ENCODE results near the gene SLC28A2. TPM values are rescaled to one million over a fixed set of nuclear protein-coding genes. Genes with fewer than 3 reads are reported as not detected.

Gene SLC28A2
- total RNA-seq, 1 experiment from 2014 or later = 0.20 TPM

DNA sequence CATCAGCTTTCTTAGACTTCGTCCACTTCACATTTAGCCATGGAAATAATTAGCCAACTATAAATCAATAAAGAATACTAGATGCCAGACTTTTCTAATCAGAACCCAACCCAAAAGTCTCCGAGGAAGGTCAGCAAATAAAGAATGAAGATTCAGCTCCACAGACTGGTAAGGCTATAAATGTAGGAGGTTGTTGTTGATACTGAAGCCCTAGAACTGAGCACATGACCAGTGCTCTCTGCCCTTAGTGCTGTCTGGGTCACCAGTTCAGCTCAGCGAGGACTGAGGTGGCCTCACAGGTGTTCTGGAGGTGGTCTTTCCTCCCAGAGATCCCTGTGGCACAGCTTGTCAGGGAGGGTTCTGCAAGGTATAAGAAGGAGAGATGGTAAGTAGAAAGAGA lies 20.9 kb upstream of the SLC28A2 start (continued):
- TF ChIP-seq KAT7 (CRISPR knock-in tag; IDR thresholded peaks at IDR 0.05; ENCODE audit: borderline replicate concordance) (no peak), TP53 (CRISPR knock-in tag; IDR thresholded peaks at IDR 0.05) (no peak), FOXJ3 (CRISPR knock-in tag; IDR thresholded peaks at IDR 0.05; ENCODE audit: borderline replicate concordance) (no peak), NFE2L1 (CRISPR knock-in tag; IDR thresholded peaks at IDR 0.05) (no peak)
- TF ChIP-seq, protein P1, sequence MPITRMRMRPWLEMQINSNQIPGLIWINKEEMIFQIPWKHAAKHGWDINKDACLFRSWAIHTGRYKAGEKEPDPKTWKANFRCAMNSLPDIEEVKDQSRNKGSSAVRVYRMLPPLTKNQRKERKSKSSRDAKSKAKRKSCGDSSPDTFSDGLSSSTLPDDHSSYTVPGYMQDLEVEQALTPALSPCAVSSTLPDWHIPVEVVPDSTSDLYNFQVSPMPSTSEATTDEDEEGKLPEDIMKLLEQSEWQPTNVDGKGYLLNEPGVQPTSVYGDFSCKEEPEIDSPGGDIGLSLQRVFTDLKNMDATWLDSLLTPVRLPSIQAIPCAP (CRISPR knock-in tag; IDR thresholded peaks at IDR 0.05) = no peak

DNA sequence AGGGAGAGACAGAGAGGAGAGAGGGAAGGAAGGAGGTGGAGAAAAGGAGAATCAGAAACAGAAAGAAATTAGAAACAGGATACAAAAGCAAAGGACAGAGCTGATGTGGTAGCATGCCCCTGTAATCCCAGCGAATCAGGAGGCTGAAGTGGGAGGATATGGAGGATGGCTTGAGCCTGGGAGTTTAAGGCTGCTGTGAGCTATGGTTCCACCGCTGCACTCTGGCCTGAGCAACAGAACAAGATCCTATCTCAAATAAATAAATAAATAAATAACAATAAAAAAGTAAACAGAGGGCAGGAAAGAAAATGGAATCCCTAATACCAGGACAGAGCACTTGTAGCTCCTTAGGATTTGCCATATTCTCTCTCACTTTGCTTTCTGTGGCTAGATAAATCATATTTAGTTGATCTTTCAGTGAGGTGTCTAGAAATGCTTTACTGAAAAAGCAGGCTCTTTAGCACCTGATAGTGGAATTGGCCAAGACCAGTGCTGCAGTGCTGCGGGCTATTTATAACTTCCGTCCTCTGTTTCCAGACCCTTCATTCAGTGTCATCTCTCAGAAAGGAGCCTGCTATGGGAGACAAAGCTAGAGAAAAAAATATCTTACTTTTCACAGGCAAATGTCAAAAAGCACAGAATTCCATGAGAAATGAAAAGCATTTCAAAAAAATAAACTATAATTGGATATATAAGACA lies 20.0 kb upstream of the SLC28A2 start:
- H3K36me3 Mint-ChIP-seq = peaks cover 19% of the 10 kb centered on the region
- POLR2A ChIA-PET = no interaction called here
- TF ChIP-seq FOXJ3 (CRISPR knock-in tag; IDR thresholded peaks at IDR 0.05; ENCODE audit: borderline replicate concordance) = no peak
- TF ChIP-seq, protein P2, sequence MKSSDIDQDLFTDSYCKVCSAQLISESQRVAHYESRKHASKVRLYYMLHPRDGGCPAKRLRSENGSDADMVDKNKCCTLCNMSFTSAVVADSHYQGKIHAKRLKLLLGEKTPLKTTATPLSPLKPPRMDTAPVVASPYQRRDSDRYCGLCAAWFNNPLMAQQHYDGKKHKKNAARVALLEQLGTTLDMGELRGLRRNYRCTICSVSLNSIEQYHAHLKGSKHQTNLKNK (CRISPR knock-in tag; IDR thresholded peaks at IDR 0.05) = no peak
- TF ChIP-seq, protein P3, sequence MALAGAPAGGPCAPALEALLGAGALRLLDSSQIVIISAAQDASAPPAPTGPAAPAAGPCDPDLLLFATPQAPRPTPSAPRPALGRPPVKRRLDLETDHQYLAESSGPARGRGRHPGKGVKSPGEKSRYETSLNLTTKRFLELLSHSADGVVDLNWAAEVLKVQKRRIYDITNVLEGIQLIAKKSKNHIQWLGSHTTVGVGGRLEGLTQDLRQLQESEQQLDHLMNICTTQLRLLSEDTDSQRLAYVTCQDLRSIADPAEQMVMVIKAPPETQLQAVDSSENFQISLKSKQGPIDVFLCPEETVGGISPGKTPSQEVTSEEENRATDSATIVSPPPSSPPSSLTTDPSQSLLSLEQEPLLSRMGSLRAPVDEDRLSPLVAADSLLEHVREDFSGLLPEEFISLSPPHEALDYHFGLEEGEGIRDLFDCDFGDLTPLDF (CRISPR knock-in tag; IDR thresholded peaks at IDR 0.05) = no peak
- TF ChIP-seq GTF2I (CRISPR knock-in tag; conservative IDR thresholded peaks at IDR 0.05) = no peak
- TF ChIP-seq, protein P4, sequence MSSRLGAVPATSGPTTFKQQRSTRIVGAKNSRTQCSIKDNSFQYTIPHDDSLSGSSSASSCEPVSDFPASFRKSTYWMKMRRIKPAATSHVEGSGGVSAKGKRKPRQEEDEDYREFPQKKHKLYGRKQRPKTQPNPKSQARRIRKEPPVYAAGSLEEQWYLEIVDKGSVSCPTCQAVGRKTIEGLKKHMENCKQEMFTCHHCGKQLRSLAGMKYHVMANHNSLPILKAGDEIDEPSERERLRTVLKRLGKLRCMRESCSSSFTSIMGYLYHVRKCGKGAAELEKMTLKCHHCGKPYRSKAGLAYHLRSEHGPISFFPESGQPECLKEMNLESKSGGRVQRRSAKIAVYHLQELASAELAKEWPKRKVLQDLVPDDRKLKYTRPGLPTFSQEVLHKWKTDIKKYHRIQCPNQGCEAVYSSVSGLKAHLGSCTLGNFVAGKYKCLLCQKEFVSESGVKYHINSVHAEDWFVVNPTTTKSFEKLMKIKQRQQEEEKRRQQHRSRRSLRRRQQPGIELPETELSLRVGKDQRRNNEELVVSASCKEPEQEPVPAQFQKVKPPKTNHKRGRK (CRISPR knock-in tag; IDR thresholded peaks at IDR 0.05; ENCODE audit: borderline replicate concordance) = no peak
- TF ChIP-seq, protein P5, sequence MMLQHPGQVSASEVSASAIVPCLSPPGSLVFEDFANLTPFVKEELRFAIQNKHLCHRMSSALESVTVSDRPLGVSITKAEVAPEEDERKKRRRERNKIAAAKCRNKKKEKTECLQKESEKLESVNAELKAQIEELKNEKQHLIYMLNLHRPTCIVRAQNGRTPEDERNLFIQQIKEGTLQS (CRISPR knock-in tag; conservative IDR thresholded peaks at IDR 0.05) = no peak
- no peak for TF ChIP-seq JAZF1 (CRISPR knock-in tag; IDR thresholded peaks at IDR 0.05)
- TF ChIP-seq NFATC4 (CRISPR knock-in tag; IDR thresholded peaks at IDR 0.05) = no peak
- TF ChIP-seq JUN (CRISPR knock-in tag; IDR thresholded peaks at IDR 0.05) = no peak
- TF ChIP-seq CREB1 (CRISPR knock-in tag; IDR thresholded peaks at IDR 0.05) = no peak
- TF ChIP-seq, protein P6, sequence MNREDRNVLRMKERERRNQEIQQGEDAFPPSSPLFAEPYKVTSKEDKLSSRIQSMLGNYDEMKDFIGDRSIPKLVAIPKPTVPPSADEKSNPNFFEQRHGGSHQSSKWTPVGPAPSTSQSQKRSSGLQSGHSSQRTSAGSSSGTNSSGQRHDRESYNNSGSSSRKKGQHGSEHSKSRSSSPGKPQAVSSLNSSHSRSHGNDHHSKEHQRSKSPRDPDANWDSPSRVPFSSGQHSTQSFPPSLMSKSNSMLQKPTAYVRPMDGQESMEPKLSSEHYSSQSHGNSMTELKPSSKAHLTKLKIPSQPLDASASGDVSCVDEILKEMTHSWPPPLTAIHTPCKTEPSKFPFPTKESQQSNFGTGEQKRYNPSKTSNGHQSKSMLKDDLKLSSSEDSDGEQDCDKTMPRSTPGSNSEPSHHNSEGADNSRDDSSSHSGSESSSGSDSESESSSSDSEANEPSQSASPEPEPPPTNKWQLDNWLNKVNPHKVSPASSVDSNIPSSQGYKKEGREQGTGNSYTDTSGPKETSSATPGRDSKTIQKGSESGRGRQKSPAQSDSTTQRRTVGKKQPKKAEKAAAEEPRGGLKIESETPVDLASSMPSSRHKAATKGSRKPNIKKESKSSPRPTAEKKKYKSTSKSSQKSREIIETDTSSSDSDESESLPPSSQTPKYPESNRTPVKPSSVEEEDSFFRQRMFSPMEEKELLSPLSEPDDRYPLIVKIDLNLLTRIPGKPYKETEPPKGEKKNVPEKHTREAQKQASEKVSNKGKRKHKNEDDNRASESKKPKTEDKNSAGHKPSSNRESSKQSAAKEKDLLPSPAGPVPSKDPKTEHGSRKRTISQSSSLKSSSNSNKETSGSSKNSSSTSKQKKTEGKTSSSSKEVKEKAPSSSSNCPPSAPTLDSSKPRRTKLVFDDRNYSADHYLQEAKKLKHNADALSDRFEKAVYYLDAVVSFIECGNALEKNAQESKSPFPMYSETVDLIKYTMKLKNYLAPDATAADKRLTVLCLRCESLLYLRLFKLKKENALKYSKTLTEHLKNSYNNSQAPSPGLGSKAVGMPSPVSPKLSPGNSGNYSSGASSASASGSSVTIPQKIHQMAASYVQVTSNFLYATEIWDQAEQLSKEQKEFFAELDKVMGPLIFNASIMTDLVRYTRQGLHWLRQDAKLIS (CRISPR knock-in tag; IDR thresholded peaks at IDR 0.05; ENCODE audit: borderline replicate concordance) = no peak
- no peak overlapping the region for H3K4me3 Mint-ChIP-seq
- H3K27me3 Mint-ChIP-seq (ENCODE audit: low read depth) = peaks cover 28% of the 10 kb centered on the region
- peaks cover 57% of the 10 kb centered on the region for H3K9me3 Mint-ChIP-seq
- ATAC-seq (no peak), DNase-seq (ENCODE audit: low spot score) (no peak)
- H3K4me1 Mint-ChIP-seq = peaks cover under 1% of the 10 kb centered on the region; the same call in 1 of the 2 replicates
- H3K27ac Mint-ChIP-seq = no peak overlapping the region
- CTCF ChIA-PET = no interaction called here
